GM12873 (cell line): ENCODE measurements around the gene CNTNAP5.

Source experiments
- CTCF ChIP-seq: IDR thresholded peaks from 2 replicates; pipeline ENCODE4 v1.5.1; 2012; ENCODE audit warnings: low read depth, mild to moderate bottlenecking, moderate library complexity, low read length, control low read depth; ENCODE audit not compliant: insufficient read depth; ENCODE audit errors: missing control alignments

Gene CNTNAP5

GRCh38 chr2:124561486-124561885 lies 536.4 kb downstream of the CNTNAP5 start:
- no peak for TF ChIP-seq CTCF

- TF ChIP-seq CTCF = no peak
Measured at GRCh38 chr2:124563426-124563825, 538.3 kb downstream of the CNTNAP5 start.

- no peak for TF ChIP-seq CTCF
Measured at GRCh38 chr2:124566518-124566970, 541.5 kb downstream of the CNTNAP5 start.

- TF ChIP-seq CTCF = no peak
Measured at GRCh38 chr2:124570872-124571271, 545.8 kb downstream of the CNTNAP5 start.

- no peak for TF ChIP-seq CTCF
Measured at GRCh38 chr2:124571836-124572235, 546.7 kb downstream of the CNTNAP5 start.

- TF ChIP-seq CTCF = no peak
Measured at GRCh38 chr2:124572934-124573634, 548.0 kb downstream of the CNTNAP5 start.

GRCh38 chr2:124575497-124575896 lies 550.4 kb downstream of the CNTNAP5 start:
- TF ChIP-seq CTCF = no peak
